NCI-H2081 (cell line): ENCODE measurements around the gene TSPEAR.

ENCODE experiments used
- DNase-seq, 2 experiments: peaks; one replicate each; lab custom pipeline; 2025; lab: John Stamatoyannopoulos, UW

Gene TSPEAR

DNA sequence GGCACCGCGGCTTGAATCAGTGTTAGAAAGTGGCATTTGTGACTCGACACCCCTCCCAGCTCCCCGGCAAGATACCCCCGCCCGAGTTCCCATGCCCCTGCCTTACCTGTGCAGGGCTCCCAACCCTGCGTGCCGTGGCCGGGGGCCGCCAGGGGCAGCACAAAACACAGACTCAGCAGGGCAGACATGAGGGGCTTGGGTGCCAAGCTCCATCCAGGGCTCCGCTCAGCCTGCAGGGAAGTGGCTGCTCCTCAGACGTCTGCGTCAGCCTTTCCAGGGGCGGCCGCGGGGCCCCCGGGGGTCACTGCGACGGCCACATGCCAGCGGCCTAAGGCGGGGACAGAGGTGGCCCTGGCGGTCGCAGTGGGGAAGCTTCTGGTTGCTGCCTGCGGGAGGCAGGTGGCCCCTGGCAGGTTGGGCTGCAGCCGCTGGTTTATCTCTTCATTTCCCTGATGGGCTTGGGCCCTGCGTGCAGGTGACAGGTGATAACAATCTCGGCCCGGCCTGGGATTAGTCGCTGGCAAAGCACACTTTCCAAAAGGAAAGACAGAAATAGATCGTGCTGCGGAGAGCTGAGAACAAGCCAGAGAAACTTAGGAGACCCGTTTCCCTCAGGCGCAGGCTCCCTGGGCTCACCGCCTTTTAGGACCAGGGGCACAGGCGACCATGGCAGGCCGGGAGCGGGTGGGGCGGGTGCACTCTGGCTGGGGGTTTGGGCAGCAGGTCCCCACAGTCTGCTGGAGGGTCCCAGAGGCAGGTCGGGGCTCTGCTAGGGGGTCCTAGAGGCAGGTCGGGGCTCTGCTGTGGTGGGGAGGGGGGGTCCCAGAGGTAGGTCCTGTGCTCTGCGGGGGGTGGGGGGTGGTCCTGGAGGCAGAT, at the start of gene TSPEAR:
Gene TSPEAR (minus strand): TSS at position 246 of the 876 bp plus-strand sequence. CDS start 58 bp downstream, at position 188.
- peak; percentile 36 to 72 for DNase-seq

DNA sequence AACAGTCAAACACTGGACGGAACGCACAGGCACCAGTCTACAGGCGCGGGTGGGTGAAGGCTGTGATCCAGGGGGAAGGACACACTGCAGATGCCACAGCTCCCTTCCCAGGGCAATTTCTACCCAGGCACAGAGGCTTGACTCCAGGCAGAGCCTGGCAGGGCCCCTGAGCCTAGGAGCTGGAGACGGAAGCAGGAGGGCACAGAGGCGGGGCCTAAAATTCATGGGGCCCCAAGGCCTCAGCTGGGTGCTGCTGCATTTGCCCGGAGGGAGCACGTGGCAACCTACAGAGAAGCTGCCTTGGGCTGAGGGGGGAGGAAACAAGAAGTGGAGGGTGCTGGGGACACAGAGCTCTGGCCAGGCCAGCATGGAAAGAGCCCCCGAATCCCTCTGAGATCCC, 49.0 kb upstream of the TSPEAR start:
- no peak for DNase-seq

DNA sequence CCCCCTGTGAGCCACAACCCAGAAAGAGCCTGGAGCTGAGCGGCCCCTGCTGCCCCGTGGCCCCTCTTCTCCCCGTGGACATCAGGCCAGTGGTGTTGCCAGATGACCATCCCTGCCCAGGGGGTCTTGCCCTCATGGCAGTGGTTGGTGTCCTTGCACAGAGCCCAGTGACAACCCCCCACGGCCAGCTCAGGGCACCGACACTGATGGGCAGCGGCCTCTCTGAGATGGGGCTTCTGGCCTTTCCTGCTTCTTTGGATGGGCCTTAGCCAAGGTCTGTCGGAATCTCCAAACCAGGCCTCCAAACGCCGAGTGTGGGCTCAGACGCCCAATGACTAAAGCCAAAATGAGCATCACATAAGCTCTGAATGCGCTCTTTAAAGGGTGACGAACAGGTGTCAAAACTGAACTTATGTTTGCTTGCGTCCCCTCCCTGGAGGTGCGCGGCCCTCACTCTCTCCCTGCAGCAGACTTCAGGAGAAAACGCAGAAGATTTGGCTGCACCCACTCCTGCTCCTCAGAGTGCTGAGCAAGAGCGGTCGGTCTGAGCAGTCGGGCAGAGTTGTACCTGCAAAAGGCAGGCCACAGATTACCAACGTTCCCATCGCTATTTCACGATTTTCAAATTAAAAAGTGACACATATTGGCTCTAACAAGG, 48.4 kb upstream of the TSPEAR start:
- no peak for DNase-seq

DNA sequence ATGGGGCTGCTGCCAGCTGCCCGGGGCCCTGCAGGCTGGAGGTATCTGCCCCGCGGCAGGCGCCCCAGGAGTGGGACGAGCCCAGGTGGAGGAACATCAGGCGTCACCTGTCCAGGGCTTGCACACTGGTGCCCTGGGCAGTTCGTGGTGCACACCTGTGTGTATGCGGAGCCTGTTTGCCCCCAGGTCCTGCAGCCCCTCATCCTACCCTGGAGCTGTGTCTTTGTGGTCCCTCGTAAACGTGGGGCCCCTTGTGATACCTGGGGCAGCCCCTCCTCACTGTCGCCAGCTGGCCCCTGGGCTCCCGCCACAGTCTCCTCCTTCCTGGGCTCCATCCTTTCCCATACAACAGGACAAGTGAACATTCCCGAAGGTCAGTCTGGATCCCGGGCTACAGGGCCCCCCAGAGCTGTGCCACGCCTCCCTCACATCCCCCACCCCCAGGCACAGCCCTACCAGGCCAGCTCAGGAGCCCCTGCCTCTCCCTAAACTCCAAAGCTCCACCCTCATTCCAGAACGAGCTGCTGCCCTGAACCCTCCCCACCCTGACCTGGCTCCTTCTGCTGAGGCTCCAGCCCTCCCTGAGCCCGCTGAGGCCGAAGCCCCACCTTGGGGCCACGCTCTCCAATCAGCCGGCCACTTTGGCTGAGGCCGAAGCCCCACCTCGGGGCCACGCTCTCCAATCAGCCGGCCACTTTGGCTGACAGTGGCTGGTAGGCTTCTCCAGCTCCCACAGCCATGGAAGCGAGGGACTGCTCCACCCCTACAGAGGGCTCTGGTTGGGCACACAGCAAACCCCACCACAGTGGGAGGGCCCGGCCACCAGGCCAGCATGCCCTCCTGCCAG, 47.6 kb upstream of the TSPEAR start:
- DNase-seq, result no peak

DNA sequence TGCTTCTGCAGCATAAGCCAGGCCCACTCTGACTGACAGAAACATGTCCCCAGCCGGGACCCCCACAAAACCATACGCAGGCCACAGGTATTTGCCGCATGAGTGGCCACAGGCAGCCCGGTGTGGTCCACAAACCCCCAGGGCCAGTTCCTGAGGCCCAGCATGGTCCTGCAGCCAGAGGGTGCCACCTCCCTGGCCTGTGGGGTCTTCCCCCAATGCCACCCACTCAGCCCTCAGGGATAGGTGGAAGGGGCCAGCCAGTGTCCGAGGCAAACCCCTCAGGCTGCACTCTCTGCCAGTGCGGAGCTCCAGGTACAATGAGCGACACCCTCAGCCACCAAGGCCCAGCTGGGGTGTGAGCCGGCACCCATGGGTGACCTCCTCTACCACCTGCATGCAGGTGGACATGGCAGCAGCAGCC, 46.8 kb upstream of the TSPEAR start:
- no peak for DNase-seq

DNA sequence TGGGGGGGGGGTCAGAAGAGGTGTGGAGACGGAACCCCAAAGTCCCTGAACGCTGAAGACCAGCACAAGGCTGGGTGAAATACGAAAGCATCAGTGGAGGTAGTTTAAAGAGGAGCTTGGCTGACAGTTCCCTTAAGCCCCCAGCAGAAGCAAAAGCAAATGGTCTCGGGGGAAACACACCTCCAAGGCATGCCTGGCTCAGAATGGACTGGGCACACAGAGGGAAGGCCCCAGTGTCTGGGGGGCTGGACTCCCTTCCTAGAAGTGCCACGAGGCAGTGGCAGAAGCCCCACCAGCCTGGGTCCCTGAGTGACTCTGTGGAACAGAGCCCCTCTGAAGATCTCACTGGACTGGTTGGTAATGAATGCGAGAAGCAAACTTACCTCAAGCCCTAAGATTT, 46.4 kb upstream of the TSPEAR start:
- DNase-seq, result no peak

DNA sequence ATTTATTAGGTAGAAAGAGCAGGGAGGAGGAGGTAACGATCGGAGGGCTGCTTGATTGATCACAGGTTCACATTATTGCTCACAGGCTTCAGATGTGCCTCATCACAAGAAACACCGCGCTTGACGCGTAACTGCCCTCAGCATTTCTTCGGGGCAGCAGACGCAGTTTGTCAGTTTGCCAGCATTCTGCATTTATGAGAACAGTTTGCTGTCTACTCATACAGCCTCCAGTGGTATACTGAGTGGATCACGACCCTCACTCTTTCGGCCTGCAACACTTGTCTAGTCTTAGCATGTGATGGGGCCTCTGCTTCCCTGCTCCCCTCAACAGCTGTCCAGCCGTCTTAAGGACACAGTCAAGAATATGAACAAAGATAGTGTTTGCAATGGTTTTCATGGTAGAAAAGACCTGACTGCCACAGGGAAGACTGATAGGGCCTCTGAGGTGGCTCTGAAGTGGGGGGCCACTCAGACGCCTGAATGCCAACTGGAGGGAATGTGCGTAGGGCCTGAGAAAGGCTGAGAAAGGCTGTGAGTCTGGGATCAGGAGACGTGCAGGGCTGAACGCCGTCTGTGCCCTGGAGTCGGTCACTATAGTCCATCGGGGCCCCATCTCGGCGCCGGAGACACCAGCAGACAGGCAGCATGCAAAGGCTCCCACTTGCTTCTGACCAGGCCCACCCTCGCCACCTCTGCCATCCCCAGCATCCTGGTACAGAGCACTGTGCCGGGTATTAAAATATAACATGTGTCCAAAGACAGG, 45.2 kb upstream of the TSPEAR start:
- DNase-seq, result no peak

DNA sequence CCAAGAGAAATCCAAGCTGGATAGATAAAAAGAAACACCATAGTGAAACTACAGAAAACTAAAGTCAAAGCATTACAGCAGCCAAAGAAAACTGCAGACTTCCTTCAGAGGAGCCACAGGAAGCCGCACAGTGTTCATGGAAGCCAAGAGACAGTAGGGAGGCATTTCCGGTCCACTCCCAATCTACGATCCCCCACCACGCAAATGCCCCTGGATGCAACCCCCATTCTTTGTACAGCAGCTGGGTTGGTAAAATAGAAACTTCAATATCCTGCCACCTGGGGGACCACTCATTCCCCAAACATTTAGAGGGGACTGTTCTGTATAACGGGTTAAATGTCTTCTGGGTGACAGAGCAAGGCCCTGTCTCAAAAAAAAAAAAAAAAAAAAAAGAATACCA, 43.9 kb upstream of the TSPEAR start:
- DNase-seq, result no peak

DNA sequence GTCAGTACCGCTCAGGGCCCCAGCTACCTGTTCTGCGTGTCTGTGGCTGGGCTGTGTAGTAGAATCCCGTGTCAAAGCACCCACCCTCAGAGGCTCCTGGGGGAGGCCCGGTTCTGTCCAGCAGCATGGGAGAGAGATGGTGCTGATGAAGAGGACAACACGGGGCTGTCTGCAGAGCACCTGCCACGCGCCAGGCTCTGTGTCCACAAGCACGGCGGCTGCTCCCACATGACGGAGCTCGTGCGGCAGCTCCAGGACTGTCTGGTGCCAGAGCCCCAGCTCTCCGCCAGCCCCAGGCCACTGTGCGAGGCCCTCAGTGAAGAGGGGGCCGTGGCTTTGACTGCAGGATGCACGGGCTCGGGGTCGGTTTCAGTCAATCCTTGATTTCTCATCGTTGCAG, 42.0 kb upstream of the TSPEAR start:
- no peak for DNase-seq

DNA sequence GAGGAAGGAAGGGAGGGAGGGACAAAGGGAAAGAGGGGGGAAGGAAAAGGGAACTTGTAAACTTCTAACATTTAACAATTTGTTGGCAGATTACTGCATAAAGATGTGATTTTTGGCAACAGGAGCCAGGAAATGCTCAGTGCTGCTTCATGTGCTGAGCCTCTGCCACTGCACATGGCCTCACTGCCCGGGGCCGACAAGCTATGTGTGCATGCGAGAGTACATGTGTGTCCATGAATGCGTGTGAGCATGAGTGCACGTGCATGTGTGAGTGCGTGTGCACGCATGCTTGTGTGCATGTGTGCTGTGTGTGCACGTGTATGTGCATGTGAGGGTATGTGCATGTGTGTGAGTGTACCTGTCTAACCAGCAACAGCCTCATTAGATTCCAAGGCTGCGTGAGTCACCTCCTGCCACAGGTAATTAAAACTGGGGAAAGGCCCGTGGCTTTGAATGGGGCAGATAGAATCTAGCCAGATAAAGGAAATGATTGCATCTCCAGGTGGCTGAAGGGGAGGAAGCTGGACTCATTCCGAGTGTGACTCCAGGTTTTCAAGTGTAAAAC, 41.4 kb upstream of the TSPEAR start:
- DNase-seq, result no peak

DNA sequence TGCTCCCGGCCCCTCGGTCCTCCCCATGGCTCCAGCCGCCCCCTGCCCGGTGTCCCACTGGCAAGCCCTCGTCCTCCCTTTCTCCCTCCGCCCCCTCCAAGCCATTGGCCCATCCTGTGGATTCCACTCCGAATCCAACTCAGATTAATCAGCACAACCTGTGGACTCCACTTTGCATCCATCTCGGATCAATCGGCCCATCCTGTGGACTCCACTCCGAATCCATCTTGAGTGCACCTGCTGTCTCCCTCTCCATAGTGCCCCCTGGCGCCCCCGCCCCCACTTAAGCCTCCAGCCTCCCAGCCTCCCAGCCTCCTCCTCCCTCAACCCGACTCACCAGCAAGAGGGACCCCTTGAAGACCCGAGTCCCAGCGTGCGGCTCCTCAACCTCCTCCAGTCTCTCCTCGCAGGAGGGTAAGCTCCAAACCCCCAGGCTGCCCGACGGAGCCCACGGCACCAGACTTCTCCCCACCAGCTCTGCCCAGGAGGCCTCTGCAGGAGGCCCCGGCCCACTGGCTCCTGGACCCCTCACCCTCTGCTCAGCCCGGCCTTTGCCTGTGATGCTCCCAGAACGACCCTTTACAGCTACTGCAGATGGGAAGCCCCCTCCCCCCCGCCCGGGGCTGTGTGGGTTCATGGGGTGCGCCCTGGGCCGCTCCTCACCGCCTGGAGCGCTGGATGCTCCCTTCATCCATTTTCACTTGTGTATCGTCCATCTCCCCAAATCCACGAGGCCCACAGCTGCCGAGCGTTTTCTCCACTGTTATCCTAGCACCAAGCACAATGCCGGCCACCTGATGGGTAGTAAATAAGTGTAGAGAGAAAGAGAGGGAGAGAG, 40.6 kb upstream of the TSPEAR start:
- DNase-seq, result no peak

DNA sequence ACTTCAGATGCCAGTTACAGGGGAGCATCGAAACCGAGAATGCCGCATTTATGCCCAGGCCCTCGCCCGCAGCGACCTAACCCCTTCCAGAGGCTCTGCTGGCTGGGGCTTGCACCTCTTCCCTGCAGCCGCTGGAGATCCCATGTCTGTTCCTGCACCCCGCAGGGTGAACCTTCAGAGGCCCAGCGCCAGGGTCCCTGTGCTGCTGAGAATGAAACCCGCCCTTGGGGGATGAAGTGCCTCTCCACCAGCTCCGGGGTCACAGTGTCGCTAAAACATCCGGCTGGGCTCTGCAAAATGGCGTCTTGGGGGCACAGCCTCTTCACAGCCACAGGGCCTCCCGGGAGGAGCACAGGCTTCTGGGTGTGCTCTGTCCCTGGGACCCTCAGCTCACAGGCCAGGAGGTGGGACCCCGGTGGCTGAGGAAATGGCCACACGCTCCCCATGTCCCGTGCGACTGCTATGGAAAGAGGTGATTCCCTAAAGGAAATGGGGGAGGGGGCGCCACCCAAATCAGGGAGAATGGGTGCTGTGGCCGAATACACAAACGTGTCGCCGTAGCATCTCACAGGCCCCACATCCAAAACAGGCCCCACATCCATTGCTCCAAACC, 39.9 kb upstream of the TSPEAR start:
- DNase-seq, result no peak

DNA sequence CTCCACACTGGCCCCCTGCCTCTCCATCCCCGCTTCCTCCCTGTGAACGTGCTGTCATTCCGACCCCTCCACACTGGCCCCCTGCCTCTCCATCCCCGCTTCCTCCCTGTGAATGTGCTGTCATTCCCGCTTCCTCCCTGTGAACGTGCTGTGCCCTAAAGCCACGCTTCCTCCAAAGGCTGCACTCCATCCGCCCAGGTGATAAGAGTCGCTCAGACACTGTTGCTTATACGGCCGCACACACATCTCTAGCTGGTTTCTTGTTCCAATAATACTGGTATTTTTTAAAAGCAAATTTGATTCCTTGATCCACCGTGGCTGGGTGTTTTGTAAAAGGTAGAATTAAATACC, 39.3 kb upstream of the TSPEAR start:
- no peak for DNase-seq

DNA sequence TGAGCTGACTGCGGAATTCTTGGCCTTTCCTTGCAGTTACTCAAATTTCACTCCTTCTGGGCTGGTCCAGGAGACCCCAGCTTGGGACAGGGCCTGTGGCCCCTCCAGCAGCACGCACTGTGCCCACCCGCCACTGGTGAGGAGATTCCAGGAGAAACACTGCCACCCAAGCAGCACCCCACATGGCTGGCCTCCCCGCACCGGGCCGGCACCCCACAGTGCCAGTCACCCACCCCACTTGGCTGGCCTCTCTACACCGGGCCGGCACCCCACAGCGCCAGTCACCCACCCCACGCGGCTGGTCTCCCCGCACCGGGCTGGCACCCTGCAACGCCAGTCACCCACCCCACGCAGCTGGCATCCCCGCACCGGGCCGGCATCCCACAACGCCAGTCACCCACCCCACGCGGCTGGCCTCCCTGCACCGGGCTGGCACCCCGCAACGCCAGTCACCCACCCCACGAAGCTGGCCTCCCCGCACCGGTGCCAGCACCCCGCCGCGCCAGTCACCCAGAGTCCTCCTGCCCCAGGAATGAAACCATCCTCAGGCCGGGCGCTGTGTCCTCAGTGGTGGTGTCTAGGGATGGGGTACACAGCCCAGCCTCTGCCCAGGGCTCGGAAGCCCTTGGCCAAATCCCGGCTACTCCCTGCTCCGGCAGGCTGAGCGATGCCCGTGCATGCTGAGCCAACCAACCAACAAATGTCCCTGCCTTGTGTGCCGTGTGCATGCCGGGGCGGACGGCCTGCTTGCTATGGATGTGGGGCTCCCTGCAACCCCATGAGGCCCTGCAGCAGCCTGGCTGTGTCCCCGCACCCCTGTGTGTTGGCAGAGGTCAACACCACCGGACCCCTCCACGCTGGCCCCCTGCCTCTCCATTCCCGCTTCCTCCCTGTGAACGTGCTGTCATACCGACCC, 38.6 kb upstream of the TSPEAR start:
- DNase-seq, result no peak

DNA sequence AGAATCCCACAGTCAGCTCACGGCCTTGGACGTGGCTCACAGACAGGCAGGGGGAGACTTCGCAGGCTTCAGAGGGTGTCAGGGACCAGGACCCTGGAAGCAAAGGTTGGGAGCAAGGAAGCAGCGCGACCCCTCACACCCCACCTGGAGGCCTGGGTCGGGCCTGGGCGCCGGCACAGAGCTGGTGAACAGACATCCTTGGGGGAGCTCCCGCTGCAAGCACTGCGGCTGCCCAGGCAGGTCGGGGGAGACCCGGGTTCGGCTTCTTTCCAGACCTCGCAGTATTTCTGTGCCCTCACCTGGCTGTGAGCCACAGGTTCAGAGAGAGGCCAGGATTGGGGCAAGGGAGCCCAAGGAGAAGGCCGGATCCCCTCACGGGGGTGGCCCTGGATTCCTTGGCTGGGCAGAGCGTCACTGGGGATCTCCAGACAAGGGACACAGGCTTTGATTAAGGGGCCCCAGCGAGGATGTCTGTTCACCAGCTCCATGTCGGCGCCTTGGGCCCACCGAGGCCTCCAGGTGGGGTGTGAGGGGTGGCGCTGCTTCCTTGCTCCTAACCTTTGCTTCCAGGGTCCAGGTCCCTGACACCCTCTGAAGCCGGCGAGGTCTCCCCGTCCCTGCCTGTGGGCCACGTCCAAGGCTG, 37.9 kb upstream of the TSPEAR start:
- DNase-seq, result no peak

DNA sequence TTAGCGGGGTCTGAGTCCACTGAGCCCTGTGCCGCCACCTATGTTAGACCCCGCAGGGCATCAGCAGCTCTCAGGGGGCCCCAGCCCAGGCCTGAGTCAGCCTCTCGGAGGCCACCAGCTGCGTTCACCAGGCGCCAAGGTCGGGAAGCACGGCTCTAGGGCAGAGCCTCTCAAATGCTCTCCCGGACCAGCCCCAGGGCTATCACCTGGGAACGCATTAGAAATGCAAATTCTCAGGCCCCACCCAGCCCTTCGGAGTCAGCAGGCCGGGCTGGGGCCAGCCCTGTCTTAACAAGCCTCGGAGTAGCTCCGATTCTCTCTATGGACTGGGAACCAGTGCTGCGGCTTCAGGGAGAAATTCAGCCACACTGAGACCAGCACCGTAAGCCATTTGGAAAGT, 37.2 kb upstream of the TSPEAR start:
- no peak for DNase-seq

DNA sequence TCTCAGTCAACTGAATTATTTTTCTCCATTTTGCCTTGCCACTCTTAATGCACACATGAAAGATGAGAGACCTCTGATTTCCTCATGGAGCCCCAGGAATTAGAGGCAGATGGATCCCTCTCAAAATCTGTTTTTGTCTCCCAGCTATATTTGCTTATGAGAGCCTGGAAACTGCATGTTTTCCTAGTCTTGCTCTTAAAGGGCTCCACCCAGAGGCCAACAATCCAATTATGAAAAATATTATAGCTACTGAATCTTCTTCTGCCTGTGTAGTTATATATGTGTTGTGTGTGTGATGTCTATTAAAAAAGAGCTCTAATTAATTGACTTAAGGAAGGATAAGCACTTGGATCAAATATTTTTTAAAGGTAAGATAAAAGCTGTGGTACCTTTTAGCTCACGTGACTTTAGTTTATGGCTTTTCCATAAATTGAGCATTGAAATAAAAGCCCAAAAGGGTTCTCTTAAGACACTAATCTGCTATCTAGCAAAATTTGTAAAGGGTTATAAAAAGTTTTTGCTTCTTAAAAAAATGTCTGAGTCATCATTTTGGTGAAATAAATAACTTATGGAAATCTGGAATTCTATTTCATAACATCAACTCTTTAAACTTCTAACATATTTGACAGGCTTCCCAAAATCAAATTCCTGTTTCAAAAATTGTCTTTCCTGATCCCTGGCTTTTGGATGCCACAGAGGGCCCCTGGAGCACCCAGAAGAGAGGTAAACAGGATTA, 31.2 kb upstream of the TSPEAR start:
- DNase-seq, result peak in 1 of 2 experiments; percentile 65

DNA sequence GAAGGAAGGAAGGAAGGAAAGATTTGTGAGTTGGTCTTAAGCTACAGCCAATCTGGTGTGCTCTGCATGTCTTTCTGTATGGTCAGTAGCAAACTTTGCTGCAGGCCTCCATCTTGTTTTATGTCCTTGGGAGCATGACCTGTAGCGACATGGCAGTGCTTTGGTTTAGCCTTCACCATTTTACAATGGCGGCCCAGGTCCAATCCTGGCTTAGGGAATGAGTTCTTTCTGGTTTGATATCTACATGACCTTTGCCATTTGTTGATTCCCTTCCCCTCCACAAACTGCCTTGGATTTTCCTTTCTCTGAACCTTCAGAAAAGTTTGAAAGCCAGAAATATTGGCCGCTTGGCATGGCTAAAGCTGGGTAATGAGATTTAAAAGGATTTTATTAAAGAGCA, 30.5 kb upstream of the TSPEAR start:
- DNase-seq, result no peak
